ENCODE results near the gene TBX10.
"Not testable (repeated sequence)": the region's sequence is repeated elsewhere in the genome, so short reads cannot be mapped to it uniquely, and the experiment has no call there.

Gene TBX10

GRCh38 chr11:67639438-67639859, at the start of gene TBX10:
TBX10 (minus strand) TSS chr11:67639763; CDS start chr11:67639472, 291 bp downstream.
- DNase-seq = no peak

- DNase-seq = no peak
Observed at GRCh38 chr11:67689178-67689577, 49.6 kb upstream of the TBX10 start.

DNA sequence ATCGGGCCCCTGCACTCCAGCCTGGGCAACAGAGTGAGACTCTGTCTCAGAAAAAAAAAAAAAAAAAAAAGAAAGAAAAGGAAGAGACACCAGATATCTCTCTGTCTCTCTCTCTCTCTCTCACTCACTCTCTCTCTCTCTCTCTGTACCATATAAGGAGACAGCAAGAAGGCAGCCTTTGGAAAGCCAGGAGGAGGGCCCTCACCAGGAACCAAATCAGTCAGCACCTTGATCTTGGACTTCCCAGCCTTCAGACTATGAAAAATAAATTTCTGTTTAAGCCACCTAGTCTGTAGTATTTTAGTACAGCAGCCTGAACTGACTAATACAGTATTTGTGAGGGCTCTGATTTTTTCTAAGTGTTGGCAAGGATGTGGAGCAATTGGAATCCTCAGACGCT, 48.4 kb upstream of the TBX10 start:
- DNase-seq = no peak

- not testable (repeated sequence) for DNase-seq
Observed at GRCh38 chr11:67685641-67686332, 46.2 kb upstream of the TBX10 start.

GRCh38 chr11:67682126-67683034, 42.8 kb upstream of the TBX10 start:
- DNase-seq = not testable (repeated sequence)

DNA sequence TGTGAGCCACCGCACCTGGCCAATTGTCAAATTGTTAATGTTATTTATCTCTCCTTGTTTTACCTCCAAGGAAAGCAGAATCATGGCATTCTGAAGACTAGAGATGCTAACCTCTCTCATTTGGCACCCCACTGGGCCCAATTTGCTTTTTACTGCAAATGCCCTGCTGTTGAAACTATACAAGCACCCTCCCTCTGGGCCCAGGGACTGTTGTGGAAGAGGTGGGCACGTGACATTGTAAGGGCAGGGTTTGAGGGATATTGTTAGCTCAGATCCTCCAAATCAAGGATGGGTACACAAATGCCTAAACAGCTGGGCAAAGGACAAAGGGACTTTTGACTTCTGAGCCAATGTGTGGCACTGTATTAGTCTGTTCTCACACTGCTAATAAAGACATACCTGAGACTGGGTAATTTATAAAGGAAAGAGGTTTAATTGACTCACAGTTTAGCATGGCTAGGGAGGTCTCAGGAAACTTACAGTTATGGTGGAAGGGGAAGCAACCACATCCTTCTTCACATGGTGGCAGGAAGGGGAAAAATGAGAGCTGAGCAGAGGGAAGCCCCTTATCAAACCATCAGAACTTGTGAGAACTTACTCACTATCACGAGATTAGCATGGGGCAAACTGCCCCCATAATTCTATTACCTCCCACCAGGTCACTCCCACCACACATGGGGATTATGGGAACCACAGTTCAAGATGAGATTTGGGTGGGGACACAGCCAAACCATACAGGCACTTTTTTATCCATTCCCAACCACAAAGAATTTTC, 41.3 kb upstream of the TBX10 start:
- no peak for DNase-seq

- DNase-seq = no peak
Observed at GRCh38 chr11:67675058-67675747, 35.6 kb upstream of the TBX10 start.

GRCh38 chr11:67674442-67674871, 34.9 kb upstream of the TBX10 start, which contains the start of gene ALDH3B2:
ALDH3B2 (minus strand) TSS chr11:67674623; CDS start chr11:67666935, 7,688 bp downstream.
- no peak for DNase-seq

DNA sequence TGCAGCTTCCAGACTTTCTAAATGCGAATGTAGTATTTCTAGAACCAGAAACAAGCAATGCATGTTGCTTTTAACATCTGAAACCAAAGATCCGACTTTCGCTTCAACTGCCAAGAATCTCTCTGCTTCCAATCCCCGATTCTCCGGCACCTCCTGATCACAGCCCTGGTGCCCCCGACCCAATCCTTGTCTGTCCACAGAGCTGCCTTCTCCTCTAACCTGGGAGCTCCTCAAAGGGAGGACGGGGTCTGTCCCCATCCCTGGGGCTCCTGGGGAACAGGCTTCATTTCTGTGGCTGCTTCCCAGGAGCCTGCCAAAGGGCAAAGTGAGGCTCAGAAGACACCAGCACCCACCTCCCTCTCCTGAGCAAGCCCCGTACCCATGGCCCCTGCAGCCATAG, 34.3 kb upstream of the TBX10 start:
- DNase-seq = no peak

- no peak for DNase-seq
Observed at GRCh38 chr11:67673358-67673757, 33.8 kb upstream of the TBX10 start.

- no peak for DNase-seq
Observed at GRCh38 chr11:67671211-67671520, 31.6 kb upstream of the TBX10 start.

DNA sequence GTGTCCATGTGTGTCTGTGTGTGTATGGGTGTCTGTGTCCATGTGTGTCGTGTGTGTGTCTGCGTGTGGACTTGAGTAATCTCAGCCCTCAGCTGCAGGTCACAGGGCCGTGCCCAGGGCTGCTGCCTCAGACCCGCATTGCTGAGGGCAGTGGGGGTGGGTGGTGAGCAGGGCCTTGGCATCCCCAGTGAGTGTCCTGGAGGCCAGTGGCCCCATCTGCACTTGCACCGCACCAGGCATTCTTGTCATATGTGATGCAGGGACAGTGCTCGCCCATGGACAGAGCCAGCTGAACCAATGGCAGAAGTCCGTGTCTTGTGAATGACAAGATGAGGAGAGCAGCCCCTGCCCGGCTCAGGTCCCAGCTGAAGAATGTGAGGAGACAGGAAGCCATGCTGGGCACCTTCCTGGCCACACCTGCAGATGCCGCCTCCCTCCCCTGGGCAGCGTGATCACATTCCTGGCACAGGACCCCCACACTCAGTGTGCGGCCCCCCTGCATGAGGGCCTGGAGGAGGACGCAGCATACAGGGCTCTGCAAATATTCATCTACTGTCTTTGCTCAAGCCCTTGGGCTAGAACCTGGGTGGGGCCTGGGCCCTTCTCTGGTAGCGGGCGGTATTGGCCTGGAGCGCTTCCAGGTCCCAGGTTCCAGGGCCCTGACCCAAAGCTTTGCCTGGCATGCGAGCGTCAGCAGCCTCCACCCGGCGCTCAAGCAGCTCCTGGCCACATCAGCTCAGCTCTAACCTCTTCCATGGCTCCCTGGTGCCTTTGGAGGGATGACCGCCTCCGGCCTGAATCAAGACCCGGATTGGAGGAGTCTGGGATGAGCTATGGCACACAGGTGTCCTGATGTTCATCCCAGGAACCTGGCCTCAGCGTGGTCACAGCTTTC, 31.0 kb upstream of the TBX10 start:
- no peak for DNase-seq

- DNase-seq = no peak
Observed at GRCh38 chr11:67668192-67668551, 28.6 kb upstream of the TBX10 start.

- no peak for DNase-seq
Observed at GRCh38 chr11:67667490-67668191, 28.1 kb upstream of the TBX10 start.

- DNase-seq = no peak
Observed at GRCh38 chr11:67666676-67667489, 27.3 kb upstream of the TBX10 start.

- no peak for DNase-seq
Observed at GRCh38 chr11:67666303-67666645, 26.7 kb upstream of the TBX10 start.

GRCh38 chr11:67665541-67666302, 26.2 kb upstream of the TBX10 start:
- DNase-seq = no peak

DNA sequence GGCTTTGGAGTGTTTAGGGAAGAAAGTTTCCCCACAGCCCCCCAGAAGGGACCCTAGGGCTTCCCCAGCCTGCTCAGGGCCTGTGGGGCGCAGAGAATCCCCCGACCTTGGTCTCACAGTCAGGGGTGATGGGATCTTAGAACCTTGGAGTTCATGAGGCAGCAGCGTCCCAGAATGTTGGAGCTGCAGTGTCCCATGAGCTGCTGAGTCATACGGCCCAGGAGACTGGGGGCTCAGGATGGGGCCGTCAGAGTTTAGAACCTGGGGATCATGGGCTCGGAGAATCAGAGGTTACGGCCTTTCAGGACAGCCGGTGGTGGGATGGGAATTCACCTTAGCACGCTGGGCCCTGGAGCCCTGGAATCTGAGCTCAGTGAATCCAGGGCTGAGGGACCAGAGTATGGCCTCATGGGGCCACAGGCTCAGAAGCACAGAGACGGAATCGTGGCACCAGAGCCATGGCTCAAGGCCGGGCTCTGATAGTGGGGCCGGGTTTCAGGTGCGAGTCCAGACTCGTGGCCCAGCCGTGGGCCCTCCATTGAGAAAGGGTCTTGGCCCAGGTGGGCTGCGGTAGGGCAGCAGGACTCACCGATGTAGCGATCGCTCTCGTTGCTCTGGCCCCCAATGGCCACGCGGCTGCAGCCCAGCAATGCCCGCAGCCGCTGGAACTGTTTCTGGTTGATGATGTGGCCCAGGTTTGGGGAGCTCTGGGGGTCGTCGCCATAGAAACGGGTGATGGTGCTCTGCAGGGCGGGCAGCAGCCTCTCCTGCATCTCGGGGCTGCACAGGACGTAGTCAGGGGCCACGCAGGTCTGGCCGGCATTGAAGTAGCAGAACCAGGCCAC, 25.4 kb upstream of the TBX10 start:
- DNase-seq = no peak

DNA sequence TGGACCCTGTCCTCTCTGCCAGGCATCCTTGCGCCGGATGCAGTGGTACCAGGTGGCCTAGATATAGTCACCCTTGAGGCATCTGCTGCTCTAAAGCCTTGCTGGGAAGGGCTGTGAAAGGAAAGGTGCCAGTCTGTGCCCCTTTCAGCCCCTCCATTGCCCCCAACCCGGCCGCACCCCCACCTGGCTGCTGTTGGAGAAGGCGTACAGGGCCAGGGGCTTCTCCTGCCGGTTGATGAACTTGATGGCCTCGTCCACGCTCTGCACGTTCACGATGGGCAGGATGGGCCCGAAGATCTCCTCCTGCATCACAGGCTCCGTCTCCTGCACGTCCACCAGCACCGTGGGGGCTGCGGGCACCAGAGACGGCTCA, 24.6 kb upstream of the TBX10 start:
- no peak for DNase-seq
